Mesenchymal stem cell (in vitro differentiated cells and primary cell): ENCODE results near the gene EPHA2.

ENCODE experiments used
- DNase-seq: peaks from one replicate; pipeline ENCODE4 v3.0.0-alpha.2; 2013
- H2AFZ ChIP-seq: one replicate; pipeline ENCODE4 v1.6.1; 2013; ENCODE audit warnings: low read depth, mild to moderate bottlenecking, control low read depth, inconsistent platforms, low read length, moderate library complexity
- H2AK5ac ChIP-seq: 2 replicates; pipeline ENCODE4 v1.6.1; 2013; ENCODE audit warnings: low read length, moderate library complexity, mild to moderate bottlenecking, inconsistent platforms; ENCODE audit not compliant: severe bottlenecking
- H2BK120ac ChIP-seq: one replicate; pipeline ENCODE4 v1.6.1; 2013; ENCODE audit warnings: low read depth, mild to moderate bottlenecking, inconsistent platforms, low read length, moderate library complexity
- H2BK12ac ChIP-seq, 2 experiments: one replicate each; pipeline ENCODE4 v1.6.1; 2013; ENCODE audit warnings: inconsistent platforms in 2 of 2, low read length in 2 of 2, mild to moderate bottlenecking in 2 of 2, moderate library complexity in 2 of 2, control low read depth in 1 of 2
- H2BK15ac ChIP-seq: one replicate; pipeline ENCODE4 v1.6.1; 2013; ENCODE audit warnings: mild to moderate bottlenecking, low read depth, inconsistent platforms; ENCODE audit not compliant: poor library complexity, severe bottlenecking
- H2BK5ac ChIP-seq: 2 replicates; pipeline ENCODE4 v1.6.1; 2013; ENCODE audit warnings: low read depth, mild to moderate bottlenecking, low read length, control low read depth, inconsistent platforms; ENCODE audit not compliant: poor library complexity, severe bottlenecking
- H3K14ac ChIP-seq, 2 experiments: one replicate each; pipeline ENCODE4 v1.6.1; 2013; ENCODE audit warnings: inconsistent platforms in 2 of 2, low read length in 2 of 2, control low read depth in 1 of 2, mild to moderate bottlenecking in 1 of 2, moderate library complexity in 1 of 2
- H3K18ac ChIP-seq, 2 experiments: one replicate each; pipeline ENCODE4 v1.6.1; 2013; ENCODE audit warnings: inconsistent platforms in 2 of 2, low read length in 2 of 2, control low read depth in 1 of 2, low read depth in 1 of 2, mild to moderate bottlenecking in 1 of 2
- H3K23ac ChIP-seq, 2 experiments: one replicate each; pipeline ENCODE4 v1.6.1; 2013; ENCODE audit warnings: inconsistent platforms in 2 of 2, low read length in 2 of 2, mild to moderate bottlenecking in 2 of 2, moderate library complexity in 2 of 2, control low read depth in 1 of 2
- H3K27ac ChIP-seq: 2 replicates; pipeline ENCODE4 v1.5.1; 2013; ENCODE audit warnings: mild to moderate bottlenecking, moderate library complexity, low read length, control low read depth, inconsistent platforms; ENCODE audit not compliant: poor library complexity, severe bottlenecking
- H3K27me3 ChIP-seq, 2 experiments: 2 replicates each; pipeline versions ENCODE4 v1.6.1 to v1.7.0; 2013; ENCODE audit warnings: low read length in 2 of 2, mild to moderate bottlenecking in 2 of 2, moderate library complexity in 2 of 2, control low read depth in 1 of 2, inconsistent platforms in 1 of 2; ENCODE audit not compliant: control insufficient read depth in 1 of 2, insufficient read depth in 1 of 2
- H3K36me3 ChIP-seq, 2 experiments: 2 replicates each; pipeline versions ENCODE4 v1.6.1 to v1.7.0; 2013; ENCODE audit warnings: low read length in 2 of 2, control low read depth in 1 of 2, inconsistent platforms in 1 of 2, low read depth in 1 of 2, mild to moderate bottlenecking in 1 of 2; ENCODE audit not compliant: insufficient read depth in 2 of 2, control insufficient read depth in 1 of 2
- H3K4ac ChIP-seq, 2 experiments: one replicate each; pipeline ENCODE4 v1.6.1; 2013; ENCODE audit warnings: inconsistent platforms in 2 of 2, low read length in 2 of 2, mild to moderate bottlenecking in 2 of 2, moderate library complexity in 2 of 2, control low read depth in 1 of 2, low read depth in 1 of 2
- H3K4me1 ChIP-seq: 2 replicates; pipeline ENCODE4 v1.6.1; 2013; ENCODE audit warnings: low read depth, low read length, control low read depth; ENCODE audit not compliant: control insufficient read depth, insufficient read depth
- H3K4me2 ChIP-seq: 2 replicates; pipeline ENCODE4 v1.6.1; 2013; ENCODE audit warnings: low read length, mild to moderate bottlenecking, inconsistent platforms; ENCODE audit not compliant: poor library complexity, severe bottlenecking
- H3K4me3 ChIP-seq, 2 experiments: 2 replicates each; pipeline versions ENCODE4 v1.5.1 to v1.7.0; 2013; ENCODE audit warnings: low read length in 2 of 2, mild to moderate bottlenecking in 2 of 2, control low read depth in 1 of 2, low read depth in 1 of 2; ENCODE audit not compliant: insufficient read depth in 1 of 2
- H3K79me1 ChIP-seq: replicated peaks from 2 replicates; pipeline ENCODE4 v1.6.1; 2013; ENCODE audit warnings: mild to moderate bottlenecking, control low read depth, low read length, inconsistent platforms; ENCODE audit not compliant: poor library complexity, severe bottlenecking
- H3K9ac ChIP-seq: 2 replicates; pipeline ENCODE4 v1.7.0; 2013; ENCODE audit warnings: mild to moderate bottlenecking, low read length, moderate library complexity
- H3K9me3 ChIP-seq: 2 replicates; pipeline ENCODE4 v1.7.0; 2013; ENCODE audit warnings: mild to moderate bottlenecking, low read length; ENCODE audit not compliant: control insufficient read depth
- H4K8ac ChIP-seq: one replicate; pipeline ENCODE4 v1.6.1; 2013; ENCODE audit warnings: inconsistent platforms, mild to moderate bottlenecking, low read length, moderate library complexity
- H4K91ac ChIP-seq: one replicate; pipeline ENCODE4 v1.6.1; 2013; ENCODE audit warnings: mild to moderate bottlenecking, low read length, inconsistent platforms
- WGBS: methylation state at CpG from one replicate; pipeline ENCODE4 v1.1.7; 2013; ENCODE audit warnings: mixed read lengths; 5-methylcytosine and 5-hydroxymethylcytosine counted together

Gene EPHA2

DNA sequence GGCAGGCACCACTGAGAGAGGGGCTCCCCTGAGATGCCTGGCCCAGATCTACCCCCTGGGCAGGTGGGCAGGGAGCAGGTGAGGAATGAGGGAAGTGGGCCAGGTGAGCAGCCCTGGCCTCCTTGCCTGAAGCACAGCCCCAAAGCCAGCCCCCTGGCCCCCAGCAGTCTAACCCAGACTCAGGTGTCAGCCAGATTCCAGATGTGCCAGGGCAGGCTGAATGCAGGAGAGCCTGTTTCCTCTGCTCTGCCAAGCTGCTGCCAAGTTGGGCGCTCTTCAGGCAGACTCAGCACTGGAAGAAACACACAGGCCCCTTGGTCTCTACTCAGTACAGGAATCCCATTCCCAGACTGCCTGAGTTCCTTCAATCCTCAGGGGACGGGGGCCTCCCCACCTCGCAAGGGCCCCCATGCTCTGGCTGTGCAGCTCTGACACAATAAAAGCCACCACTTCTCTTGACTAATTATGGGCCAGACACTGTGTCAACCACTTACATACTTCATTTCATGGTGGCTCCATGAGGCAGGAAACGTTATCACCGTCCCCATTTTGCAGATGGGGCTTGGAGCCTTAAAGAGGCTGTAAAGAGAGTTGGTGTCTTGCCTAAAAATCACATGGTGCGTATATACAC lies 36.2 kb upstream of the EPHA2 start:
- H2AK5ac ChIP-seq: no peak overlapping the region
- H3K4me1 ChIP-seq: peaks cover 23% of the 10 kb centered on the region
- H3K9ac ChIP-seq: no peak overlapping the region
- no peak overlapping the region for H4K8ac ChIP-seq
- no peak overlapping the region for H3K18ac ChIP-seq
- no peak overlapping the region for H3K4me3 ChIP-seq
- H2BK120ac ChIP-seq: no peak overlapping the region
- no peak overlapping the region for H2BK12ac ChIP-seq
- H2BK5ac ChIP-seq: no peak overlapping the region
- WGBS: 61% methylated on average over 3 of the region's 6 CpGs
- H3K27ac ChIP-seq: no peak overlapping the region
- peaks cover 2% of the 10 kb centered on the region for H3K79me1 ChIP-seq
- no peak overlapping the region for H2BK15ac ChIP-seq
- H3K36me3 ChIP-seq: no peaks in the 10 kb centered on the region
- no peak overlapping the region for H3K4ac ChIP-seq
- no peak overlapping the region for H3K23ac ChIP-seq
- no peak for DNase-seq
- H4K91ac ChIP-seq: no peak overlapping the region
- H3K27me3 ChIP-seq: peaks cover 0 to 12% of the 10 kb centered on the region in 2 experiments
- no peaks in the 10 kb centered on the region for H3K9me3 ChIP-seq
- no peak overlapping the region for H3K14ac ChIP-seq
- no peak overlapping the region for H2AFZ ChIP-seq
- H3K4me2 ChIP-seq: no peak overlapping the region

DNA sequence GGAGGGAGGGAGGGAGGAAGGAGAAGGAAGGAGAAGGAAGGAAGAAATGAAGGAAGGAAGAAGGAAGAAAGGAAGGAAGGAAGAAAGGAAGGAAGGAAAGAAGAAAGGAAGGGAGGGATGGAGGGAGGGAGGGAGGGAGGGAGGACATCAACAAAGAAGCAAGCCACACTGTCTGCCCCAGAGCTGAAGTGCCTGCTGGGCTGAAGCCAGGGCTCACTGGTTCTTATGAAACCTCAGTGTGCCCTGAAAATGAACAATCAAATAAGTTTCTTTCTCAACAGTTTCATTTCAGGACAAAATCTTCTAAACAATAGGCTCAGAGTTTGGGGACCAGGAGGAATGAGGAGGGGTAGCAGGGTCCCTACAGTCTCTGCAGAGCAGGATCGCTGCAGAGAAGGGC lies 35.4 kb upstream of the EPHA2 start:
- Histone ChIP-seq H3K4me1 (peaks cover 23% of the 10 kb centered on the region), H3K27me3 (peaks cover 0 to 12% of the 10 kb centered on the region in 2 experiments), H3K4me3 (no peak overlapping the region), H4K8ac (no peak overlapping the region), H3K4me2 (no peak overlapping the region), H3K79me1 (peaks cover 2% of the 10 kb centered on the region), H2AK5ac (no peak overlapping the region), H4K91ac (no peak overlapping the region), H2BK5ac (no peak overlapping the region), H3K4ac (no peak overlapping the region), H2BK12ac (no peak overlapping the region), H3K9me3 (no peaks in the 10 kb centered on the region), H2AFZ (no peak overlapping the region), H3K14ac (no peak overlapping the region), H3K27ac (no peak overlapping the region), H3K18ac (no peak overlapping the region), H3K36me3 (no peaks in the 10 kb centered on the region), H3K23ac (no peak overlapping the region), H2BK120ac (no peak overlapping the region), H2BK15ac (no peak overlapping the region), H3K9ac (no peak overlapping the region)
- no peak for DNase-seq
- WGBS: 100% methylated on average over 1 of the region's 1 CpG

- Histone ChIP-seq H2BK12ac (no peak overlapping the region), H3K9me3 (no peaks in the 10 kb centered on the region), H3K9ac (no peak overlapping the region), H3K4ac (no peak overlapping the region), H3K27ac (no peak overlapping the region), H3K79me1 (peaks cover 2% of the 10 kb centered on the region), H3K18ac (peak overlapping the region in 1 of 2 experiments; percentile 11), H3K4me2 (no peak overlapping the region), H3K36me3 (no peaks in the 10 kb centered on the region), H2BK120ac (no peak overlapping the region), H2BK5ac (no peak overlapping the region), H3K27me3 (peaks cover 0 to 11% of the 10 kb centered on the region in 2 experiments), H2AK5ac (no peak overlapping the region), H3K23ac (no peak overlapping the region), H2AFZ (no peak overlapping the region), H3K4me3 (no peak overlapping the region), H4K91ac (no peak overlapping the region), H3K14ac (no peak overlapping the region), H4K8ac (peak overlapping the region; percentile 29), H2BK15ac (no peak overlapping the region), H3K4me1 (peaks cover 24% of the 10 kb centered on the region)
- 71% methylated on average over 8 of the region's 9 CpGs for WGBS
- DNase-seq: no peak
These were observed 34.2 kb upstream of the EPHA2 start for GRCh38 chr1:16189921-16190621.

DNA sequence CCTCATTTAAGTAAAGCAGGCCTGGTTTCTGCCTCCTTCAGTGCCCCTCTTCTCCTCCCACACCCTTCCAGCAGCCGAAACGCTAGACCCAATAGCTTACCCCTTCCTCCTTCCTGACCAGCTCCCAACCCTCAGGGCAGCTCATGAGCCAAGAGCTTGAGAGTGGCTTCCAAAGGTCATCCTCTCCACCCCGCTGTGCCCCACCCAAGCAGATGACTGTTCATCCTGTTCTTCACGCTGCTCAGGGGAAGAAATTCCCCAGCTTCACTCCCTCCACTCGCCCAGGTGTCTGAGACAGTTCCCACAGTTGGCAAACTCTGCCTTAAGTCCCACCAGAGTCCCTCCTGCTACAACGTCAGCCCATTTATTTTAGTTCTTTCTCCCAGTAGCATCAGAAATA lies 33.1 kb upstream of the EPHA2 start:
- Histone ChIP-seq H3K23ac (no peak overlapping the region), H4K91ac (no peak overlapping the region), H2BK15ac (no peak overlapping the region), H3K4me1 (peaks cover 34% of the 10 kb centered on the region), H2AFZ (no peak overlapping the region), H3K79me1 (peaks cover 6% of the 10 kb centered on the region), H3K36me3 (no peaks in the 10 kb centered on the region), H2BK12ac (peak overlapping the region in 1 of 2 experiments; percentile 34), H3K9me3 (no peaks in the 10 kb centered on the region), H3K9ac (peak overlapping the region; percentile 32), H3K4me3 (peak overlapping the region in 1 of 2 experiments; percentile 47), H3K4ac (no peak overlapping the region), H2BK120ac (no peak overlapping the region), H2AK5ac (peak overlapping the region; percentile 16), H4K8ac (no peak overlapping the region), H3K27me3 (peaks cover 0 to 10% of the 10 kb centered on the region in 2 experiments), H2BK5ac (no peak overlapping the region), H3K4me2 (no peak overlapping the region), H3K18ac (peak overlapping the region in 1 of 2 experiments; percentile 26), H3K14ac (no peak overlapping the region), H3K27ac (no peak overlapping the region)
- no peak for DNase-seq
- WGBS: 48% methylated on average over 6 of the region's 6 CpGs
